WTC11 (cell line): ENCODE data around the gene RABEP2. TPM values are rescaled to one million over a fixed set of nuclear protein-coding genes. Genes with fewer than 3 reads are reported as not detected.

Source experiments
- ATAC-seq: fragments of 200-7000 bp; cut with Tn5 transposase; 2 replicates; pipeline ENCODE4 v1.10.0; 2021; ENCODE audit warnings: mild to moderate bottlenecking, moderate library complexity
- CTCF ChIA-PET: fragments of 300-600 bp; sonication (Branson Sonifier 250); formaldehyde crosslinking; loops from one replicate; lab custom pipeline; 2021; ENCODE audit warnings: antibody characterized with exemption; lab: Charles Lee
- POLR2A ChIA-PET: fragments of 350-600 bp; sonication (Branson Sonifier 250); formaldehyde crosslinking; loops from one replicate; lab custom pipeline; 2021; ENCODE audit warnings: antibody characterized with exemption; lab: Charles Lee
- DNase-seq: peaks from one replicate; pipeline ENCODE4 v3.0.0; 2021; ENCODE audit warnings: low spot score
- H3K27ac Mint-ChIP-seq: 2 replicates; pipeline ENCODE4 v1.8.0; 2021; ENCODE audit warnings: mixed read lengths
- H3K27me3 Mint-ChIP-seq: 2 replicates; pipeline ENCODE4 v1.8.0; 2021; ENCODE audit warnings: low read depth, mild to moderate bottlenecking, moderate library complexity, mixed read lengths
- H3K36me3 Mint-ChIP-seq: 2 replicates; pipeline ENCODE4 v1.8.0; 2021; ENCODE audit warnings: mixed read lengths
- H3K4me1 Mint-ChIP-seq: 2 replicates; pipeline ENCODE4 v1.8.0; 2022; ENCODE audit warnings: mixed read lengths
- H3K4me3 Mint-ChIP-seq: 2 replicates; pipeline ENCODE4 v1.8.0; 2021; ENCODE audit warnings: mild to moderate bottlenecking, moderate library complexity, mixed read lengths
- H3K9me3 Mint-ChIP-seq: 2 replicates; pipeline ENCODE4 v1.8.0; 2021; ENCODE audit warnings: mixed read lengths
- CREB1 ChIP-seq: sonication (generic); formaldehyde crosslinking; IDR thresholded peaks from 2 replicates; pipeline ENCODE4 v1.8.0; 2023; ENCODE audit warnings: mild to moderate bottlenecking, missing genetic modification reagents
- ESRRA ChIP-seq: sonication (generic); formaldehyde crosslinking; IDR thresholded peaks from 2 replicates; pipeline ENCODE4 v1.8.1; 2022; ENCODE audit warnings: mild to moderate bottlenecking, missing genetic modification reagents, borderline replicate concordance
- FOXP4 ChIP-seq: sonication (generic); formaldehyde crosslinking; IDR thresholded peaks from 2 replicates; pipeline ENCODE4 v1.8.0; 2022; ENCODE audit warnings: mild to moderate bottlenecking, missing genetic modification reagents
- GABPB1 ChIP-seq: sonication (generic); formaldehyde crosslinking; IDR thresholded peaks from 2 replicates; pipeline ENCODE4 v1.8.1; 2023; ENCODE audit warnings: mild to moderate bottlenecking, missing genetic modification reagents
- KAT7 ChIP-seq: sonication (generic); formaldehyde crosslinking; IDR thresholded peaks from 2 replicates; pipeline ENCODE4 v1.8.1; 2023; ENCODE audit warnings: missing genetic modification reagents, mild to moderate bottlenecking, borderline replicate concordance
- MYBL2 ChIP-seq: sonication (generic); formaldehyde crosslinking; IDR thresholded peaks from 2 replicates; pipeline ENCODE4 v1.8.1; 2023; ENCODE audit warnings: mild to moderate bottlenecking, moderate library complexity, missing genetic modification reagents
- NFYB ChIP-seq: sonication (generic); formaldehyde crosslinking; conservative IDR thresholded peaks from 2 replicates; pipeline ENCODE4 v1.8.0; 2022; ENCODE audit warnings: low read depth, missing genetic modification reagents
- NR1H2 ChIP-seq: sonication (generic); formaldehyde crosslinking; IDR thresholded peaks from 2 replicates; pipeline ENCODE4 v1.9.0; 2021; ENCODE audit warnings: mild to moderate bottlenecking, moderate library complexity, missing genetic modification reagents
- NR2C2 ChIP-seq: sonication (generic); formaldehyde crosslinking; IDR thresholded peaks from 2 replicates; pipeline ENCODE4 v1.8.0; 2022; ENCODE audit warnings: mild to moderate bottlenecking, missing genetic modification reagents
- SMAD4 ChIP-seq: sonication (generic); formaldehyde crosslinking; IDR thresholded peaks from 2 replicates; pipeline ENCODE4 v1.8.0; 2022; ENCODE audit warnings: mild to moderate bottlenecking, missing genetic modification reagents
- TEAD1 ChIP-seq: sonication (generic); formaldehyde crosslinking; IDR thresholded peaks from 2 replicates; pipeline ENCODE4 v1.8.0; 2022; ENCODE audit warnings: mild to moderate bottlenecking, missing genetic modification reagents
- ZNF232 ChIP-seq: sonication (generic); formaldehyde crosslinking; IDR thresholded peaks from 2 replicates; pipeline ENCODE4 v1.8.0; 2022; ENCODE audit warnings: mild to moderate bottlenecking, missing genetic modification reagents
- ZNF317 ChIP-seq: sonication (generic); formaldehyde crosslinking; IDR thresholded peaks from 2 replicates; pipeline ENCODE4 v1.8.1; 2023; ENCODE audit warnings: low read depth, mild to moderate bottlenecking, moderate library complexity, missing genetic modification reagents, borderline replicate concordance
- total RNA-seq: library from RNA; stranded (reverse); gene quantifications from 3 replicates; pipeline ENCODE4 v1.2.3, GENCODE V29; 2021
- TF ChIP-seq, protein P1 (sequence below): sonication (generic); formaldehyde crosslinking; IDR thresholded peaks from 2 replicates; pipeline ENCODE4 v1.8.0; 2023; ENCODE audit warnings: missing genetic modification reagents, mild to moderate bottlenecking, borderline replicate concordance
- TF ChIP-seq, protein P2 (sequence below): sonication (generic); formaldehyde crosslinking; IDR thresholded peaks from 2 replicates; pipeline ENCODE4 v1.8.0; 2022; ENCODE audit warnings: missing genetic modification reagents
- TF ChIP-seq, protein P3 (sequence below): fragments of 250-450 bp; sonication (Bioruptor Pico); conservative IDR thresholded peaks from 2 replicates; pipeline ENCODE4 v1.9.0; 2021; ENCODE audit warnings: mild to moderate bottlenecking

RABEP2 gene
- total RNA-seq, 1 experiment from 2014 or later, result 24.0 TPM

GRCh38 chr16:28877655-28878000 is 47.4 kb downstream of the RABEP2 start:
- H3K4me1 Mint-ChIP-seq, result peaks cover 27% of the 10 kb centered on the region
- TF ChIP-seq, protein P1, sequence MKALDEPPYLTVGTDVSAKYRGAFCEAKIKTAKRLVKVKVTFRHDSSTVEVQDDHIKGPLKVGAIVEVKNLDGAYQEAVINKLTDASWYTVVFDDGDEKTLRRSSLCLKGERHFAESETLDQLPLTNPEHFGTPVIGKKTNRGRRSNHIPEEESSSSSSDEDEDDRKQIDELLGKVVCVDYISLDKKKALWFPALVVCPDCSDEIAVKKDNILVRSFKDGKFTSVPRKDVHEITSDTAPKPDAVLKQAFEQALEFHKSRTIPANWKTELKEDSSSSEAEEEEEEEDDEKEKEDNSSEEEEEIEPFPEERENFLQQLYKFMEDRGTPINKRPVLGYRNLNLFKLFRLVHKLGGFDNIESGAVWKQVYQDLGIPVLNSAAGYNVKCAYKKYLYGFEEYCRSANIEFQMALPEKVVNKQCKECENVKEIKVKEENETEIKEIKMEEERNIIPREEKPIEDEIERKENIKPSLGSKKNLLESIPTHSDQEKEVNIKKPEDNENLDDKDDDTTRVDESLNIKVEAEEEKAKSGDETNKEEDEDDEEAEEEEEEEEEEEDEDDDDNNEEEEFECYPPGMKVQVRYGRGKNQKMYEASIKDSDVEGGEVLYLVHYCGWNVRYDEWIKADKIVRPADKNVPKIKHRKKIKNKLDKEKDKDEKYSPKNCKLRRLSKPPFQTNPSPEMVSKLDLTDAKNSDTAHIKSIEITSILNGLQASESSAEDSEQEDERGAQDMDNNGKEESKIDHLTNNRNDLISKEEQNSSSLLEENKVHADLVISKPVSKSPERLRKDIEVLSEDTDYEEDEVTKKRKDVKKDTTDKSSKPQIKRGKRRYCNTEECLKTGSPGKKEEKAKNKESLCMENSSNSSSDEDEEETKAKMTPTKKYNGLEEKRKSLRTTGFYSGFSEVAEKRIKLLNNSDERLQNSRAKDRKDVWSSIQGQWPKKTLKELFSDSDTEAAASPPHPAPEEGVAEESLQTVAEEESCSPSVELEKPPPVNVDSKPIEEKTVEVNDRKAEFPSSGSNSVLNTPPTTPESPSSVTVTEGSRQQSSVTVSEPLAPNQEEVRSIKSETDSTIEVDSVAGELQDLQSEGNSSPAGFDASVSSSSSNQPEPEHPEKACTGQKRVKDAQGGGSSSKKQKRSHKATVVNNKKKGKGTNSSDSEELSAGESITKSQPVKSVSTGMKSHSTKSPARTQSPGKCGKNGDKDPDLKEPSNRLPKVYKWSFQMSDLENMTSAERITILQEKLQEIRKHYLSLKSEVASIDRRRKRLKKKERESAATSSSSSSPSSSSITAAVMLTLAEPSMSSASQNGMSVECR (CRISPR knock-in tag), result no peak
- TF ChIP-seq ZNF232 (CRISPR knock-in tag) (no peak), CREB1 (CRISPR knock-in tag) (no peak), GABPB1 (CRISPR knock-in tag) (no peak)
- TF ChIP-seq, protein P2, sequence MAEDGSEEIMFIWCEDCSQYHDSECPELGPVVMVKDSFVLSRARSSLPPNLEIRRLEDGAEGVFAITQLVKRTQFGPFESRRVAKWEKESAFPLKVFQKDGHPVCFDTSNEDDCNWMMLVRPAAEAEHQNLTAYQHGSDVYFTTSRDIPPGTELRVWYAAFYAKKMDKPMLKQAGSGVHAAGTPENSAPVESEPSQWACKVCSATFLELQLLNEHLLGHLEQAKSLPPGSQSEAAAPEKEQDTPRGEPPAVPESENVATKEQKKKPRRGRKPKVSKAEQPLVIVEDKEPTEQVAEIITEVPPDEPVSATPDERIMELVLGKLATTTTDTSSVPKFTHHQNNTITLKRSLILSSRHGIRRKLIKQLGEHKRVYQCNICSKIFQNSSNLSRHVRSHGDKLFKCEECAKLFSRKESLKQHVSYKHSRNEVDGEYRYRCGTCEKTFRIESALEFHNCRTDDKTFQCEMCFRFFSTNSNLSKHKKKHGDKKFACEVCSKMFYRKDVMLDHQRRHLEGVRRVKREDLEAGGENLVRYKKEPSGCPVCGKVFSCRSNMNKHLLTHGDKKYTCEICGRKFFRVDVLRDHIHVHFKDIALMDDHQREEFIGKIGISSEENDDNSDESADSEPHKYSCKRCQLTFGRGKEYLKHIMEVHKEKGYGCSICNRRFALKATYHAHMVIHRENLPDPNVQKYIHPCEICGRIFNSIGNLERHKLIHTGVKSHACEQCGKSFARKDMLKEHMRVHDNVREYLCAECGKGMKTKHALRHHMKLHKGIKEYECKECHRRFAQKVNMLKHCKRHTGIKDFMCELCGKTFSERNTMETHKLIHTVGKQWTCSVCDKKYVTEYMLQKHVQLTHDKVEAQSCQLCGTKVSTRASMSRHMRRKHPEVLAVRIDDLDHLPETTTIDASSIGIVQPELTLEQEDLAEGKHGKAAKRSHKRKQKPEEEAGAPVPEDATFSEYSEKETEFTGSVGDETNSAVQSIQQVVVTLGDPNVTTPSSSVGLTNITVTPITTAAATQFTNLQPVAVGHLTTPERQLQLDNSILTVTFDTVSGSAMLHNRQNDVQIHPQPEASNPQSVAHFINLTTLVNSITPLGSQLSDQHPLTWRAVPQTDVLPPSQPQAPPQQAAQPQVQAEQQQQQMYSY (CRISPR knock-in tag), result no peak
- CTCF ChIA-PET, result interaction anchor here (0.5 to 1.0 kb wide), 2 partner anchors 34 to 68 kb away, joined by 3 to 4 read pairs; no protein-coding TSS in a partner anchor
- no peak for ATAC-seq
- POLR2A ChIA-PET, result no interaction called here
- no peak overlapping the region for H3K27ac Mint-ChIP-seq
- peaks cover 2% of the 10 kb centered on the region; the same call in 1 of the 2 replicates for H3K36me3 Mint-ChIP-seq
- no peaks in the 10 kb centered on the region for H3K9me3 Mint-ChIP-seq
- no peak for DNase-seq
- H3K27me3 Mint-ChIP-seq, result peaks cover 28% of the 10 kb centered on the region
- H3K4me3 Mint-ChIP-seq, result peak overlapping the region; percentile 20; the same call in 1 of the 2 replicates

DNA sequence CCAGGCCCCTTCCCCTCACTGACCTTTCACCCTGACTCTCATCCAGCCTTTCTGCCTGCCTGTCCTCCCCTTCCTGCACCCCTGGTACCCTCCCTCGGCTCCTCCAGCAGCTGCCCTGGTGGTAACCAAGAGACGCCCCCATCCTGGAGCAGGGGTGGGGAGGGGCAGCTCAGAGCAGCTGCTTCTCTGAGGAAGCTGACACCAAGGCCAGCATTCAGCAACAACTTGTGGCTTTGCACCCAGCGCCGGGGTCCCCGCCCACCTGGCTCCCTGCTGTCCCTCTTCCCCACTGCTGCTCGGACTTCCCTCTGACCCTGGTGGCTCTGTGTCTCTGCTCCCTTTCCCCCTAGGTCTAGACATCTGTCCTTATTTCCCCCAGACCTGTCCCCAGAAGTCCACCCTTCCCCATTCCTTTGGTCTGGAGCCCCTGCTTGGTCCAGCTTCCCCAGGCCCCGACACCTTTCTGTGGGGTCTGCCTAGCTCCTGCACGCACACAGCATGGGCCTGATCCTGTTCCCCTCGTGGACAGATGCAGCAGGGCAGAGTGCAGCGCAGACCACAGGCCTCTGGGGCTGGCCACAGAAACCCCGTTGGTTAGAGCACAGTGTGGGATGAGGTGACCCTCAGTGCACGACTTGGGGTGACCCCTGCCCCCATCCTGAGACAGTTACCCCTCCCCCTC is 47.9 kb downstream of the RABEP2 start:
- ChIA-PET POLR2A (no interaction called here), CTCF (interaction anchor here (0.5 to 1.0 kb wide), 2 partner anchors 68 to 1256 kb away, joined by 3 to 4 read pairs; no protein-coding TSS in a partner anchor)
- no peak for DNase-seq
- Mint-ChIP-seq H3K27ac (no peak overlapping the region; the same call in 1 of the 2 replicates), H3K9me3 (no peaks in the 10 kb centered on the region), H3K27me3 (peaks cover 24% of the 10 kb centered on the region), H3K4me3 (no peak overlapping the region; the same call in 1 of the 2 replicates), H3K36me3 (peaks cover 2% of the 10 kb centered on the region; the same call in 1 of the 2 replicates), H3K4me1 (peaks cover 24% of the 10 kb centered on the region)
- TF ChIP-seq ESRRA (no peak), MYBL2 (CRISPR knock-in tag) (no peak), SMAD4 (CRISPR knock-in tag) (no peak), TEAD1 (CRISPR knock-in tag) (no peak), KAT7 (CRISPR knock-in tag) (no peak), FOXP4 (CRISPR knock-in tag) (no peak), NFYB (CRISPR knock-in tag) (no peak), ZNF232 (CRISPR knock-in tag) (no peak), ZNF317 (CRISPR knock-in tag) (no peak), NR1H2 (CRISPR knock-in tag) (no peak), NR2C2 (no peak)
- TF ChIP-seq, protein P1 (CRISPR knock-in tag), result no peak
- TF ChIP-seq, protein P3, sequence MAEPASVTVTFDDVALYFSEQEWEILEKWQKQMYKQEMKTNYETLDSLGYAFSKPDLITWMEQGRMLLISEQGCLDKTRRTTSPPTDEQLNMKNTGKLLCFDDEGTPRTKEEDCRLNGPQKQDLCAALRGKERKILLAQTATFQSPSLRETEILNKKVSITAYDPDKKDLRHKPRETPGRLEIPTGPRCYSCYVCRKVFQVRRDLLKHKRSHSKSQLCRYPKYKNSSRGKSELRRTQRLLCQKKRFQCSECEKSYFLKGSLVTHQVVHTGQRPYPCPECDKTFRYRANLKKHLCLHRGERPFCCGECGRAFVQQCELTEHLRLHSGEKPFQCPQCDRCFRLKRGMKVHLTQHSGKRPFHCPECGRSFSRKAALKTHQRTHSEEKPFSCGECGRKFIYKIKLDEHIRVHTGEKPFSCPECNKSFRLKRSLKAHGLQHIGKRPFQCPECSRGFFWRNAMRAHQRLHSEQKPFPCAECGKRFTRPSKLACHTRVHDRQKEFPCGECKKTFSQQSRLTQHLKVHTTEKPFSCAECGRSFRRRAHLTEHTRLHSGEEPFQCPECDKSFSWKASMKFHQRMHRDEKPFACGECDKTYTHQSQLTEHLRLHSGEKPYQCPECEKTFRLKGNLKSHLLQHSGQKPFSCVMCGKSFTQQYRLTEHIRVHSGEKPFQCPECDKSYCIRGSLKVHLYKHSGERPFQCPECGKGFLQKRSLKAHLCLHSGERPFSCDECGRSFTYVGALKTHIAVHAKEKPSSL (CRISPR knock-in tag), result no peak
- ATAC-seq, result no peak
